Stimulated activated effector memory CD8-positive, alpha-beta T cell treated with anti-CD3 and anti-CD28 coated beads, Interleukin-12 subunit alpha, Interleukin-12 subunit beta, amount 100 ng/mL, for 72 hours (primary cell): Measurements from ENCODE around the gene PJA2.

Source experiments
- ATAC-seq: fragments of 150-1000 bp; cut with Tn5 transposase; 2 replicates; pipeline ENCODE4 v1.10.0; 2021
- DNase-seq, 2 donors: peaks; one replicate each; pipeline ENCODE4 v3.0.0; 2021 to 2022; ENCODE audit warnings: low spot score in 2 of 2
- H3K27ac Mint-ChIP-seq: one replicate; pipeline ENCODE4 v1.8.0; 2022; ENCODE audit warnings: mild to moderate bottlenecking, mixed read lengths
- H3K36me3 Mint-ChIP-seq: one replicate; pipeline ENCODE4 v1.8.0; 2022; ENCODE audit warnings: mild to moderate bottlenecking, mixed read lengths
- H3K4me1 Mint-ChIP-seq: one replicate; pipeline ENCODE4 v1.8.0; 2022; ENCODE audit warnings: mixed read lengths
- H3K4me3 Mint-ChIP-seq: one replicate; pipeline ENCODE4 v1.8.0; 2022; ENCODE audit warnings: mild to moderate bottlenecking, mixed read lengths
- H3K9me3 Mint-ChIP-seq: one replicate; pipeline ENCODE4 v1.8.0; 2022; ENCODE audit warnings: mixed read lengths

Gene PJA2

GRCh38 chr5:109388407-109388806, 21.4 kb downstream of the PJA2 start:
- Mint-ChIP-seq H3K4me1 (peaks cover 54% of the 10 kb centered on the region), H3K9me3 (peaks cover 6% of the 10 kb centered on the region), H3K36me3 (peaks cover 30% of the 10 kb centered on the region), H3K27ac (no peak overlapping the region), H3K4me3 (no peak overlapping the region)
- ATAC-seq, result no peak
- DNase-seq, result no peak

GRCh38 chr5:109387408-109387974, 22.3 kb downstream of the PJA2 start:
- DNase-seq (no peak), ATAC-seq (no peak)
- H3K36me3 Mint-ChIP-seq, result peaks cover 39% of the 10 kb centered on the region
- H3K9me3 Mint-ChIP-seq, result peaks cover 6% of the 10 kb centered on the region
- no peak overlapping the region for H3K27ac Mint-ChIP-seq
- peaks cover 49% of the 10 kb centered on the region for H3K4me1 Mint-ChIP-seq
- no peak overlapping the region for H3K4me3 Mint-ChIP-seq

- ATAC-seq, result no peak
- Mint-ChIP-seq H3K4me3 (no peak overlapping the region), H3K9me3 (no peaks in the 10 kb centered on the region), H3K36me3 (peaks cover 95% of the 10 kb centered on the region), H3K4me1 (peaks cover 22% of the 10 kb centered on the region), H3K27ac (no peak overlapping the region)
- DNase-seq, result no peak
Measured at GRCh38 chr5:109378095-109378494, 31.7 kb downstream of the PJA2 start.

- Mint-ChIP-seq H3K4me1 (peaks cover 35% of the 10 kb centered on the region), H3K27ac (no peak overlapping the region), H3K36me3 (peaks cover 89% of the 10 kb centered on the region)
Measured at GRCh38 chr5:109374625-109375024, 35.1 kb downstream of the PJA2 start.

GRCh38 chr5:109373932-109374331, 35.8 kb downstream of the PJA2 start:
- peaks cover 89% of the 10 kb centered on the region for H3K36me3 Mint-ChIP-seq
- no peak for ATAC-seq
- no peak overlapping the region for H3K27ac Mint-ChIP-seq
- no peaks in the 10 kb centered on the region for H3K9me3 Mint-ChIP-seq
- DNase-seq, result no peak
- no peak overlapping the region for H3K4me3 Mint-ChIP-seq
- H3K4me1 Mint-ChIP-seq, result peaks cover 33% of the 10 kb centered on the region

More at GRCh38 chr5:109374625-109375024, 35.1 kb downstream of the PJA2 start:
- ATAC-seq, result no peak
- Mint-ChIP-seq H3K4me3 (no peak overlapping the region), H3K9me3 (no peaks in the 10 kb centered on the region)
- no peak for DNase-seq

GRCh38 chr5:109370343-109370742, 39.4 kb downstream of the PJA2 start:
- DNase-seq, result no peak
- no peak for ATAC-seq
- Mint-ChIP-seq H3K36me3 (peaks cover 86% of the 10 kb centered on the region), H3K4me1 (peaks cover 23% of the 10 kb centered on the region), H3K9me3 (no peaks in the 10 kb centered on the region), H3K4me3 (no peak overlapping the region), H3K27ac (no peak overlapping the region)

GRCh38 chr5:109365653-109366052, 44.1 kb downstream of the PJA2 start:
- Mint-ChIP-seq H3K9me3 (no peaks in the 10 kb centered on the region), H3K36me3 (peaks cover 96% of the 10 kb centered on the region), H3K27ac (no peak overlapping the region), H3K4me1 (peaks cover 15% of the 10 kb centered on the region), H3K4me3 (no peak overlapping the region)
- DNase-seq, result no peak
- ATAC-seq, result no peak

- no peak overlapping the region for H3K4me3 Mint-ChIP-seq
- DNase-seq, result no peak
- H3K9me3 Mint-ChIP-seq, result no peaks in the 10 kb centered on the region
- no peak overlapping the region for H3K27ac Mint-ChIP-seq
- H3K4me1 Mint-ChIP-seq, result peaks cover 15% of the 10 kb centered on the region
- peak; percentile 84 for ATAC-seq
- H3K36me3 Mint-ChIP-seq, result peaks cover 97% of the 10 kb centered on the region
Measured at GRCh38 chr5:109364977-109365376, 44.8 kb downstream of the PJA2 start.

- no peak overlapping the region for H3K4me3 Mint-ChIP-seq
- ATAC-seq (no peak), DNase-seq (no peak)
- peaks cover 98% of the 10 kb centered on the region for H3K36me3 Mint-ChIP-seq
- no peaks in the 10 kb centered on the region for H3K9me3 Mint-ChIP-seq
- no peak overlapping the region for H3K27ac Mint-ChIP-seq
- peaks cover 15% of the 10 kb centered on the region for H3K4me1 Mint-ChIP-seq
Measured at GRCh38 chr5:109359642-109360041, 50.1 kb downstream of the PJA2 start.

GRCh38 chr5:109357807-109358206, 52.0 kb downstream of the PJA2 start:
- no peaks in the 10 kb centered on the region for H3K9me3 Mint-ChIP-seq

GRCh38 chr5:109354761-109355160, 55.0 kb downstream of the PJA2 start:
- Mint-ChIP-seq H3K27ac (no peak overlapping the region), H3K36me3 (peaks cover 76% of the 10 kb centered on the region), H3K4me1 (peaks cover 2% of the 10 kb centered on the region), H3K4me3 (no peak overlapping the region), H3K9me3 (no peaks in the 10 kb centered on the region)
- DNase-seq (no peak), ATAC-seq (no peak)

More at GRCh38 chr5:109357807-109358206, 52.0 kb downstream of the PJA2 start:
- Mint-ChIP-seq H3K4me1 (peaks cover 5% of the 10 kb centered on the region), H3K4me3 (no peak overlapping the region), H3K27ac (peak overlapping the region; percentile 52), H3K36me3 (peaks cover 80% of the 10 kb centered on the region)
- no peak for DNase-seq
- ATAC-seq, result no peak

- peaks cover 18% of the 10 kb centered on the region for H3K4me1 Mint-ChIP-seq
- peak; percentile 42 for ATAC-seq
- H3K36me3 Mint-ChIP-seq, result peaks cover 63% of the 10 kb centered on the region
- H3K27ac Mint-ChIP-seq, result no peak overlapping the region
- no peaks in the 10 kb centered on the region for H3K9me3 Mint-ChIP-seq
- no peak overlapping the region for H3K4me3 Mint-ChIP-seq
- DNase-seq, result no peak
Measured at GRCh38 chr5:109351988-109352864, 57.5 kb downstream of the PJA2 start.

- ATAC-seq (no peak), DNase-seq (no peak)
- H3K9me3 Mint-ChIP-seq, result no peaks in the 10 kb centered on the region
- no peak overlapping the region for H3K27ac Mint-ChIP-seq
- H3K36me3 Mint-ChIP-seq, result peaks cover 60% of the 10 kb centered on the region
- peaks cover 18% of the 10 kb centered on the region for H3K4me1 Mint-ChIP-seq
- H3K4me3 Mint-ChIP-seq, result no peak overlapping the region
Measured at GRCh38 chr5:109350537-109351270, 59.1 kb downstream of the PJA2 start.

GRCh38 chr5:109349388-109349787, 60.4 kb downstream of the PJA2 start:
- peak overlapping the region; percentile 3 for H3K27ac Mint-ChIP-seq
- H3K4me1 Mint-ChIP-seq, result peaks cover 18% of the 10 kb centered on the region
- DNase-seq (no peak), ATAC-seq (no peak)
- H3K9me3 Mint-ChIP-seq, result no peaks in the 10 kb centered on the region
- no peak overlapping the region for H3K4me3 Mint-ChIP-seq
- peaks cover 62% of the 10 kb centered on the region for H3K36me3 Mint-ChIP-seq

- no peaks in the 10 kb centered on the region for H3K9me3 Mint-ChIP-seq
- no peak overlapping the region for H3K4me3 Mint-ChIP-seq
- peak; percentile 31 for ATAC-seq
- peak overlapping the region; percentile 79 for H3K27ac Mint-ChIP-seq
- H3K4me1 Mint-ChIP-seq, result peaks cover 18% of the 10 kb centered on the region
- peaks cover 77% of the 10 kb centered on the region for H3K36me3 Mint-ChIP-seq
- DNase-seq, result no peak
Measured at GRCh38 chr5:109347252-109347888, 62.4 kb downstream of the PJA2 start.
